AG04450 (cell line): Measurements from ENCODE around the gene COL27A1. TPM values are rescaled to one million over a fixed set of nuclear protein-coding genes. Genes with fewer than 3 reads are reported as not detected.

ENCODE experiments used
- CTCF ChIA-PET: fragments of 300-600, 350-600 bp; formaldehyde crosslinking; extraction: SDS; loops from one replicate; lab custom pipeline; 2022; ENCODE audit warnings: antibody characterized with exemption, inconsistent platforms; lab: Charles Lee
- POLR2A ChIA-PET: fragments of 350-600 bp; formaldehyde crosslinking; extraction: SDS; loops from one replicate; lab custom pipeline; 2021; ENCODE audit warnings: antibody characterized with exemption, inconsistent platforms; lab: Yijun Ruan, JAX
- DNase-seq: peaks from one replicate; pipeline ENCODE4 v3.0.0-alpha.2; 2011; ENCODE audit warnings: low read depth, low spot score
- H3K27ac ChIP-seq: one replicate; pipeline ENCODE4 v1.5.1; 2012; ENCODE audit warnings: low read depth, low read length, control low read depth
- H3K27me3 ChIP-seq: one replicate; pipeline ENCODE4 v1.6.0; 2012; ENCODE audit warnings: low read length; ENCODE audit not compliant: control insufficient read depth, insufficient read depth
- H3K4me3 ChIP-seq: 2 replicates; pipeline ENCODE4 v1.5.1; 2011; ENCODE audit warnings: mild to moderate bottlenecking, low read depth, low read length, control low read depth
- H3K9me3 ChIP-seq: 2 replicates; pipeline ENCODE4 v1.5.1; 2012; ENCODE audit warnings: low read length; ENCODE audit not compliant: control insufficient read depth, insufficient read depth
- polyA plus RNA-seq: library from polyadenylated mRNA; depleted of rRNA; stranded (reverse); fragments of >200 nt; gene quantifications from 2 replicates; pipeline ENCODE4 v1.2.3, GENCODE V29; 2011
- TF ChIP-seq, protein P1 (sequence below): IDR thresholded peaks from 2 replicates; pipeline ENCODE4 v1.5.1; 2011; ENCODE audit warnings: low read depth, low read length, control low read depth, inconsistent platforms

The COL27A1 gene
- polyA plus RNA-seq, 1 experiment, result 8.5 TPM

DNA sequence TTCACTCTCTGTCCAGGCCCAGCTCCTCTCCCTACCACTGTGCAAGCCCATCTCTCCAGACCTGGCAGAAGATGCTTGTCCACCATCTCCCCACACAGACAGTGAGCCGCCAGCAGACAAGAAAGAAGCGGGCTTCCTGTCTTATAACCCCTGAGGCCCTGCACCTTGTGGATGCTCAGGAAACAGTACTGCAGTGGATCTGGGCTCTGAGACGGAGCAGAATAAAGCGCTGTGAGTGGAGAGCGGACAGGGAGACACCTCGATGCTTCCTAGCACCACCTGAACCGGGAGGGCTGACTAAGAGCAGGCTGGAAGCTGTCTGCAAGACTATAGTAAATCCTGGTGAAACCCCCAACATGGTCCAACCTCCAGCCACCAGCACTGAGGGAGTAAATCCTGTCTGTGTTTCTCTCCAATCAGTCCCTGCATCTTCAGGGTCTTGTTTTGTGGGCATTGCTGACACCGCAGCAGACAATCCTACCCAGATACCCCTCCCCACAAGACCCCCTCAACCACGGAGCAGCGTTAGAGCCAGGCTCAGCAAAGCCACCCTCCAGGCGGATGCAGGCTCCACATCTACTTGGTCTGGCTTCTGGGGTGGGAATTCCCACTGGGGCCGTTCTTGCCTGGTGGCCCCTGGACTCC, 193.0 kb downstream of the COL27A1 start:
- peak overlapping the region; percentile 59 for H3K27ac ChIP-seq
- H3K9me3 ChIP-seq, result no peaks in the 10 kb centered on the region
- ChIA-PET CTCF (interaction anchor here (1.4 kb wide), 1 partner anchor 10 kb away, joined by 5 read pairs; no protein-coding TSS in a partner anchor), POLR2A (interaction anchor here (0.6 to 1.0 kb wide), 3 partner anchors 14 to 28 kb away, joined by 3 to 4 read pairs (median 3); no protein-coding TSS in a partner anchor)
- TF ChIP-seq, protein P1, sequence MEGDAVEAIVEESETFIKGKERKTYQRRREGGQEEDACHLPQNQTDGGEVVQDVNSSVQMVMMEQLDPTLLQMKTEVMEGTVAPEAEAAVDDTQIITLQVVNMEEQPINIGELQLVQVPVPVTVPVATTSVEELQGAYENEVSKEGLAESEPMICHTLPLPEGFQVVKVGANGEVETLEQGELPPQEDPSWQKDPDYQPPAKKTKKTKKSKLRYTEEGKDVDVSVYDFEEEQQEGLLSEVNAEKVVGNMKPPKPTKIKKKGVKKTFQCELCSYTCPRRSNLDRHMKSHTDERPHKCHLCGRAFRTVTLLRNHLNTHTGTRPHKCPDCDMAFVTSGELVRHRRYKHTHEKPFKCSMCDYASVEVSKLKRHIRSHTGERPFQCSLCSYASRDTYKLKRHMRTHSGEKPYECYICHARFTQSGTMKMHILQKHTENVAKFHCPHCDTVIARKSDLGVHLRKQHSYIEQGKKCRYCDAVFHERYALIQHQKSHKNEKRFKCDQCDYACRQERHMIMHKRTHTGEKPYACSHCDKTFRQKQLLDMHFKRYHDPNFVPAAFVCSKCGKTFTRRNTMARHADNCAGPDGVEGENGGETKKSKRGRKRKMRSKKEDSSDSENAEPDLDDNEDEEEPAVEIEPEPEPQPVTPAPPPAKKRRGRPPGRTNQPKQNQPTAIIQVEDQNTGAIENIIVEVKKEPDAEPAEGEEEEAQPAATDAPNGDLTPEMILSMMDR, result no peak
- no peak for DNase-seq
- no peaks in the 10 kb centered on the region for H3K27me3 ChIP-seq
- H3K4me3 ChIP-seq, result no peak overlapping the region

DNA sequence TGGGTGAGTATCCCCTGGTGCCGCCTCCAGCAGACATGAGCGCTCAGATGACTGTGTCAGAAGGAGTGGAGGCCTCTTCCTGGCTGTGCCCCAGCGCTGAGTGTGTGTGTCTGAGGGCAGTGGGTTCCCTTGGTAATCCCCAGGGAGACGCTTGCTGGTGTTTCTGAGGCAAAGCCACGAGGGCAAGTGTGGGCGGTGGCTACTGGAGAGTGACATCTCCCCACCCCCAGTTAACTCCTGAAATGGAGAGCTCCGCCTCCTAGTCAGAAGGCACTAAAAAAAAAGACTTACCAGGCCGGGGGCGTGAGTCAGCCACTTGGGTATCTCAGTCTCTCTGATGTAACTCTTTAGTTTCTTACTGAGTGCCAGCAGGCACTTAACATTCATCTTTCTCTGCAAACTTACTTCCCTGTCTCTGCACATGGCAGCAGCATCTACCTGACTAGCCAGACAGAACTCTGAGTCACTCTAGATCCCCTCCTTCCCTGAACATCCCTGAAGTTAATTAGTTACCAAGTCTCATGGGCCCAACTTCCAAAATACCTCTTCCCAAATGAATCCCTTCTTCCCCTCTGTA, 193.7 kb downstream of the COL27A1 start:
- TF ChIP-seq, protein P1, result no peak
- Histone ChIP-seq H3K27ac (peak overlapping the region; percentile 59), H3K27me3 (no peaks in the 10 kb centered on the region), H3K9me3 (no peaks in the 10 kb centered on the region), H3K4me3 (no peak overlapping the region)
- peak; percentile 94 for DNase-seq
- CTCF ChIA-PET, result no interaction called here
- POLR2A ChIA-PET, result interaction anchor here (0.6 to 1.0 kb wide), 3 partner anchors 14 to 29 kb away, joined by 3 to 4 read pairs (median 3); no protein-coding TSS in a partner anchor

DNA sequence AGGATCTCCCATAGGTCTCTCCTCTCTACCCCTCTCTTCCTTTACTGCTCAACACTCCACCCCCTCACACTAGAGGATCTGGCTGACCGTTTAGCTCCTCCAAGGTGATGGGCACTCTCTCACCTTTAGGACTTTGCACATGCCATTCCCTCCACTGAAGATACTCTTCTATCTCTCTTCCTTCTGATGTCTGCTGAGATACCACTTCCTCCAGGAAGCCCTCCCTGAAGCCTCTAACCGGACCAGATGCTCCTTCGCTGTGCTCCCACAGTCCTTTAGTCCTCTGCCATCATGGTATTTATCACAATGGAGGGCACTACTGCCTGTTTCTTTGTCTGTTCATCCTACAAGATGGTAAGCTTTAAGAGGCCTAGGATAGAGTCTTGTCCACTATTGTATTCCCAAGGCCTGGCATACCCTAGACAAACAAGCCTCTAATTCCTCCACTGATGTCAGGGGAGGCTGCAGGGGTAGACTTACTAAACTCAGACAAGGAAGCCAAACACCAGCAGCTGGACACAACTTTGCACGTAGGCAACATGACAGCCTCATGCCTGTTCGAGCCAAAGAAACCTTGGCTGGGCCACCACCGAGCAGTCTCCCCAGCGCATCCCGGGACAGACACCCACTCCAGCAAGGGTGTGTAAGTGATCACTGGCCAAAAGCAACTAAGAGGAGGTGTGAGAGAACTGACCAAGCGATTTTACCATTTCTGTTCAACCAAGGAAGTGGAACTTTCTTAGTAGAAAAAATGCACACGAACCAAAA, 194.6 kb downstream of the COL27A1 start:
- Histone ChIP-seq H3K27me3 (no peaks in the 10 kb centered on the region), H3K9me3 (no peaks in the 10 kb centered on the region), H3K27ac (peak overlapping the region; percentile 59), H3K4me3 (no peak overlapping the region)
- CTCF ChIA-PET, result no interaction called here
- no peak for DNase-seq
- POLR2A ChIA-PET, result no interaction called here
- TF ChIP-seq, protein P1, result no peak

DNA sequence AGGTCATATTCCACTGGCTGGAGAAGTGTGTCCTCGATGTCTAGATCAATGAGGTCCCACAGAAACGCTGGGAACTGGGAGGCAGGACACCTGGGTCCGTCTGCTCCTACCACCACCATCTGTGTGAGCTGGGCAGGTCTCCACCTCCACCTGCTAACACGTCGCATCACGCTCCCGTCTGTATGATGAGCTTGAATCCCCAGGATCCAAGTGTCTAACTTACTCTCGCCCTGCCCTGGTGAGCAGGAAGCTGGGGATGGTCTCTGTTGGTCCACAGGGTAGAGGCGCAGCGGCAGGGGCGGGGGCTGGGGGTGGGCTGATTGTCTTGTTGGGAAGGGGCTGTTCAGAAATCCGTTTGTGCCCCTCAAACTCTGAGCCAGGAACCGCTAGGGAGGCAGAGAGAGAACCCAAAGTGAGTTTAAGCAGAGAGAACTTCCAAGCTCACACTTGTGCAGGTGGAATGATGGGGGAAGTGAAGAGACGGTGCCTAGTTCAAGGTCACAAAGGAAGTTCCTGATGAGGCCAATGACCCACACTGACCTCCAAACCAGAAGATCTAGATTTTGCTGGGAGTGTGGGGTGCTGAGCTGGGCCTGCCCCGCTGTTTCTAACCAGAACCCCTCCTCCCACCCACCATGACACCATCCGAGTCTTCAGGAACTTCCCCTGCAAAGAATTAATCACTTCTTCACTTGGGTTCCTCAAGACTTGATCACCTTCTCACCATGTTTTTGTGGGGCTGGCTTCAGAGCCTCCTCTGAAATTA, 195.5 kb downstream of the COL27A1 start:
- Histone ChIP-seq H3K9me3 (no peaks in the 10 kb centered on the region; the same call in 1 of the 2 replicates), H3K4me3 (no peak overlapping the region), H3K27me3 (no peaks in the 10 kb centered on the region), H3K27ac (no peak overlapping the region)
- CTCF ChIA-PET, result interaction anchor here (1.0 kb wide), 1 partner anchor 136 kb away, joined by 3 read pairs; no protein-coding TSS in a partner anchor
- POLR2A ChIA-PET, result no interaction called here
- DNase-seq, result no peak
- TF ChIP-seq, protein P1, result no peak
